Measurements from ENCODE around the gene TSGA10IP.

DNA sequence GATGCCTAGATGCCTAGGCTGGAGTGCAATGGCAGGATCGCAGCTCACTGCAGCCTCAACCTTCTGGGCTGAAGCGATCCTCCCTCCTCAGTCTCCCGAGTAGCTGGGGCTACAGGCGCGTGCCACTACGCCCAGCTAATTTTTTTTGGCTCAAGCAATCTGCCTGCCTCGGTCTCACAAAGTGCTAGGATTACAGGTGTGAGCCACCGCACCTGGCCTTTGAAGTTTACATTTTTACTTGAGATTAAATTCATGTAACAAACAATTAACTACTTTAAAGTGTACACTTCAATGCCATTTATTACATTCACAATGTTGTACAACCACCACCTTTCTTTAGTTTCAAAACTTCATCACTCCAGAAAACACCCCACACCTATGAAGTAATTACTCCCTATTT, 41.6 kb upstream of the TSGA10IP start:
- TF ChIP-seq, protein P1, sequence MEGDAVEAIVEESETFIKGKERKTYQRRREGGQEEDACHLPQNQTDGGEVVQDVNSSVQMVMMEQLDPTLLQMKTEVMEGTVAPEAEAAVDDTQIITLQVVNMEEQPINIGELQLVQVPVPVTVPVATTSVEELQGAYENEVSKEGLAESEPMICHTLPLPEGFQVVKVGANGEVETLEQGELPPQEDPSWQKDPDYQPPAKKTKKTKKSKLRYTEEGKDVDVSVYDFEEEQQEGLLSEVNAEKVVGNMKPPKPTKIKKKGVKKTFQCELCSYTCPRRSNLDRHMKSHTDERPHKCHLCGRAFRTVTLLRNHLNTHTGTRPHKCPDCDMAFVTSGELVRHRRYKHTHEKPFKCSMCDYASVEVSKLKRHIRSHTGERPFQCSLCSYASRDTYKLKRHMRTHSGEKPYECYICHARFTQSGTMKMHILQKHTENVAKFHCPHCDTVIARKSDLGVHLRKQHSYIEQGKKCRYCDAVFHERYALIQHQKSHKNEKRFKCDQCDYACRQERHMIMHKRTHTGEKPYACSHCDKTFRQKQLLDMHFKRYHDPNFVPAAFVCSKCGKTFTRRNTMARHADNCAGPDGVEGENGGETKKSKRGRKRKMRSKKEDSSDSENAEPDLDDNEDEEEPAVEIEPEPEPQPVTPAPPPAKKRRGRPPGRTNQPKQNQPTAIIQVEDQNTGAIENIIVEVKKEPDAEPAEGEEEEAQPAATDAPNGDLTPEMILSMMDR (IDR thresholded peaks at IDR 0.05) = no peak
- no peak for TF ChIP-seq EZH2 (IDR thresholded peaks at IDR 0.05; ENCODE audit: borderline replicate concordance, insufficient read depth, low read depth, low read length, poor library complexity, severe bottlenecking)

Data from B cell (primary cell).